ENCODE results near the gene IGSF23. TPM values are rescaled to one million over a fixed set of nuclear protein-coding genes. Genes with fewer than 3 reads are reported as not detected.

The IGSF23 gene
- total and polyA plus RNA-seq, 2 of the 4 experiments (the other 2 are of a cell fraction) = 0.27 TPM; not detected in 1

GRCh38 chr19:44604241-44604640 is 9.1 kb upstream of the IGSF23 start:
- H3K4me1 ChIP-seq (ENCODE audit: control insufficient read depth, insufficient read depth, low read length) = peaks cover 23% of the 10 kb centered on the region

More at GRCh38 chr19:44604241-44604640, 9.1 kb upstream of the IGSF23 start:
- no peaks in the 10 kb centered on the region for H4K20me1 ChIP-seq (ENCODE audit: insufficient read depth, low read length)
- H2BK15ac ChIP-seq (ENCODE audit: low read depth, low read length) = peak overlapping the region; percentile 71; the same call in 2 of the 3 replicates
- peaks cover 0 to 3% of the 10 kb centered on the region in 2 experiments; a peak in 1 of 4 replicates for H3K79me1 ChIP-seq (ENCODE audit: low read depth in 1 of 2, low read length in 2 of 2)
- peak overlapping the region; percentile 90 for H4K91ac ChIP-seq (ENCODE audit: insufficient read depth, low read depth, low read length)
- H3K14ac ChIP-seq (replicated peaks; ENCODE audit: low read depth, low read length) = peak overlapping the region; percentile 93
- H2AFZ ChIP-seq (replicated peaks; ENCODE audit: low read length, poor library complexity) = no peak overlapping the region
- POLR2A ChIA-PET (ENCODE audit: unreplicated experiment) = no interaction called here
- WGBS, 2 experiments (ENCODE audit: extremely low coverage in 2 of 2, insufficient read length in 1 of 2) = no CpG with 5 or more reads among the region's 6 CpGs
- H2AK9ac ChIP-seq (replicated peaks; ENCODE audit: low read depth, low read length, poor library complexity) = no peak overlapping the region
- H2BK20ac ChIP-seq (ENCODE audit: low read depth, low read length) = peak overlapping the region; percentile 98
- no peak for ATAC-seq (ENCODE audit: low read depth)
- H4K8ac ChIP-seq (ENCODE audit: low read depth in 2 of 2, low read length in 2 of 2) = peak overlapping the region; percentile 12 to 88; a peak in 3 of 4 replicates
- no peak overlapping the region for H3K4me2 ChIP-seq (ENCODE audit: low read depth, low read length)
- in situ Hi-C loops (cut with MboI; ENCODE audit: low sequenced_read_pairs) (no loop called here), intact Hi-C loops (cut with micrococcal nuclease) (loop anchor here (5.0 kb wide), 1 partner anchor 38 kb away; the partner anchor contains the start of gene PVR), dilution Hi-C loops (cut with HindIII; ENCODE audit: low sequenced_read_pairs, unreplicated experiment) (no loop called here)
- no peak for DNase-seq
- H3K18ac ChIP-seq (ENCODE audit: low read depth, low read length) = peak overlapping the region; percentile 88
- H3K23ac ChIP-seq (ENCODE audit: low read depth, low read length) = peak overlapping the region; percentile 77; the same call in 1 of the 2 replicates
- H3K9me1 ChIP-seq (ENCODE audit: insufficient read depth, low read length) = peaks cover 18% of the 10 kb centered on the region
- peak overlapping the region; percentile 95 for H2AK5ac ChIP-seq (ENCODE audit: low read depth, low read length)
- H3K27ac ChIP-seq (ENCODE audit: insufficient read depth, low read length) = peak overlapping the region; percentile 91; the same call in 1 of the 2 replicates
- H2BK120ac ChIP-seq (ENCODE audit: low read depth, low read length) = peak overlapping the region; percentile 97
- peak overlapping the region; percentile 23 for H2BK5ac ChIP-seq (ENCODE audit: low read depth, low read length, poor library complexity, severe bottlenecking)
- no TSS peak for BruUV-seq (replicated peaks)
- CTCF ChIA-PET = no interaction called here
- H3K4me3 ChIP-seq (ENCODE audit: insufficient read depth, low read depth, low read length) = no peak overlapping the region
- no peak overlapping the region for H3K56ac ChIP-seq (ENCODE audit: extremely low read depth, insufficient read depth, low read length)
- peak overlapping the region; percentile 43 for H4K5ac ChIP-seq (ENCODE audit: low read depth, low read length)
- TF ChIP-seq MXI1 (IDR thresholded peaks at IDR 0.05; ENCODE audit: borderline replicate concordance, low read depth, low read length) (no peak), CHD1 (IDR thresholded peaks at IDR 0.05; ENCODE audit: low read depth, low read length) (no peak), NFE2L2 (IDR thresholded peaks at IDR 0.05; ENCODE audit: low read depth, low read length) (no peak), RAD21 (IDR thresholded peaks at IDR 0.05; ENCODE audit: low read length) (no peak), CTCF (conservative IDR thresholded peaks at IDR 0.05; ENCODE audit: low read depth, low read length) (no peak), BHLHE40 (IDR thresholded peaks at IDR 0.05; ENCODE audit: low read depth, low read length) (no peak), POLR2A (IDR thresholded peaks at IDR 0.05; ENCODE audit: low read depth, low read length) (no peak), FOS (IDR thresholded peaks at IDR 0.05; ENCODE audit: low read depth, low read length) (no peak), SMC3 (IDR thresholded peaks at IDR 0.05; ENCODE audit: low read depth, low read length) (no peak), ELK1 (IDR thresholded peaks at IDR 0.05; ENCODE audit: borderline replicate concordance, low read depth, low read length) (no peak), CEBPB (IDR thresholded peaks at IDR 0.05; ENCODE audit: low read depth, low read length) (no peak), USF2 (IDR thresholded peaks at IDR 0.05; ENCODE audit: low read depth, low read length) (no peak), RCOR1 (IDR thresholded peaks at IDR 0.05; ENCODE audit: insufficient replicate concordance, low read length) (no peak), MAFK (IDR thresholded peaks at IDR 0.05; ENCODE audit: low read depth, low read length) (no peak), RFX5 (IDR thresholded peaks at IDR 0.05; ENCODE audit: low read depth, low read length) (no peak), MAZ (IDR thresholded peaks at IDR 0.05; ENCODE audit: borderline replicate concordance, low read depth, low read length) (no peak)
- H3K36me3 ChIP-seq (ENCODE audit: control insufficient read depth, insufficient read depth, low read length) = no peaks in the 10 kb centered on the region
- no peaks in the 10 kb centered on the region for H3K9me3 ChIP-seq (ENCODE audit: control insufficient read depth, insufficient read depth, low read length)
- H3K9ac ChIP-seq (ENCODE audit: low read depth, low read length) = no peak overlapping the region
- H3K27me3 ChIP-seq (ENCODE audit: control insufficient read depth, insufficient read depth, low read length) = no peaks in the 10 kb centered on the region
- H3K4ac ChIP-seq (ENCODE audit: low read depth, low read length) = peak overlapping the region; percentile 97

Data from IMR-90 (cell line).